IMR-90 (cell line): Measurements from ENCODE around the gene LRP11.
"Not testable (repeated sequence)": the region's sequence is repeated elsewhere in the genome, so short reads cannot be mapped to it uniquely, and the experiment has no call there.

ENCODE experiments used
- CTCF ChIP-seq: conservative IDR thresholded peaks from 2 replicates; pipeline ENCODE4 v1.5.1; 2012; ENCODE audit warnings: mild to moderate bottlenecking, low read depth, low read length, improper control_type of control experiment
- MAZ ChIP-seq: IDR thresholded peaks from 2 replicates; pipeline ENCODE4 v1.6.1; 2012; ENCODE audit warnings: low read depth, mild to moderate bottlenecking, low read length, improper control_type of control experiment, moderate library complexity, borderline replicate concordance
- NFE2L2 ChIP-seq: fragments of 150-350 bp; IDR thresholded peaks from 2 replicates; pipeline ENCODE4 v1.6.1; 2016; ENCODE audit warnings: low read depth, mild to moderate bottlenecking, low read length
- POLR2A ChIP-seq: IDR thresholded peaks from 2 replicates; pipeline ENCODE4 v1.6.1; 2012; ENCODE audit warnings: mild to moderate bottlenecking, low read depth, low read length
- RAD21 ChIP-seq: IDR thresholded peaks from 2 replicates; pipeline ENCODE4 v1.6.1; 2012; ENCODE audit warnings: low read length, improper control_type of control experiment
- SMC3 ChIP-seq: fragments of 150-350 bp; IDR thresholded peaks from 2 replicates; pipeline ENCODE4 v1.6.1; 2016; ENCODE audit warnings: low read depth, mild to moderate bottlenecking, antibody characterized with exemption, low read length, moderate library complexity

DNA sequence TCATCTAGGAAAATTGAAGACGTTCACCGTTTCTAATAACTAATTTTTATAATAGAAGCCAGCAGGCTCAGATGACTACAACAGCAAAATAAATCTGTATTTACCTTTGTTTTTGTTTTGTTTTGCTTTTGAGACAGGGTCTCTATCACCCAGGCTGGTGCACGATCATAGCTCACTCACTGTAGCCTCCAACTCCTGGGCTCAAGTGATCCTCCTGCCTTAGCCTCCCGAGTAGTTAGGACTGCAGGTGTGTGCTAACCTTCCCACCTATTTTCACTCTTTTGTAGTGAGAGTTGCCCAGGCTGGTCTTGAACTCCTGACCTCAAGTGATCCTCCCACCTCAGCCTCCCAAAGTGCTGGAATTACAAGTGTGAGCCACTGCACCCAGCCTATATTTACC is 10.1 kb downstream of the LRP11 start:
- not testable (repeated sequence) for TF ChIP-seq CTCF, POLR2A, NFE2L2, SMC3, RAD21, MAZ
